Calu3 (cell line): ENCODE data around the gene FMN1. TPM values are rescaled to one million over a fixed set of nuclear protein-coding genes. Genes with fewer than 3 reads are reported as not detected.

Experiments used
- BruUV-seq: library from RNA; stranded (reverse); fragments of 400-500 nt; replicated peaks from 2 replicates; lab custom pipeline; 2021; lab: Mats Ljungman, UMichigan
- CTCF ChIA-PET: fragments of 300-600 bp; sonication (Branson Sonifier 250); formaldehyde crosslinking; loops from one replicate; lab custom pipeline; 2022; ENCODE audit warnings: antibody characterized with exemption; lab: Charles Lee
- DNase-seq: peaks from one replicate; pipeline ENCODE4 v3.0.0; 2022
- H3K27ac Mint-ChIP-seq: one replicate; pipeline ENCODE4 v1.8.0; 2022; ENCODE audit warnings: mixed read lengths; ENCODE audit not compliant: unreplicated experiment
- H3K27me3 Mint-ChIP-seq: one replicate; pipeline ENCODE4 v1.8.0; 2022; ENCODE audit warnings: mixed read lengths; ENCODE audit not compliant: unreplicated experiment
- H3K36me3 Mint-ChIP-seq: one replicate; pipeline ENCODE4 v1.8.0; 2022; ENCODE audit warnings: mild to moderate bottlenecking, moderate library complexity, mixed read lengths; ENCODE audit not compliant: insufficient read depth, unreplicated experiment
- H3K4me1 Mint-ChIP-seq: one replicate; pipeline ENCODE4 v1.8.0; 2022; ENCODE audit warnings: mild to moderate bottlenecking, low read depth, mixed read lengths; ENCODE audit not compliant: unreplicated experiment
- H3K4me3 Mint-ChIP-seq: one replicate; pipeline ENCODE4 v1.8.0; 2022; ENCODE audit warnings: mild to moderate bottlenecking, low read depth, moderate library complexity, mixed read lengths; ENCODE audit not compliant: unreplicated experiment
- H3K9me3 Mint-ChIP-seq: one replicate; pipeline ENCODE4 v1.8.0; 2022; ENCODE audit warnings: low read depth, mixed read lengths; ENCODE audit not compliant: unreplicated experiment
- intact Hi-C: fragments of 100-400 bp; cut with micrococcal nuclease; formaldehyde crosslinking; loops from one replicate; pipeline ENCODE4 v1.10.0; 2022; ENCODE audit not compliant: unreplicated experiment
- total RNA-seq: library from RNA; stranded (reverse); gene quantifications from 2 replicates; pipeline ENCODE4 v1.2.3, GENCODE V29; 2022
- TF ChIP-seq, protein P1 (sequence below): fragments of 200-600 bp; IDR thresholded peaks from one replicate; pipeline ENCODE4 v1.8.0; 2022; ENCODE audit warnings: antibody characterized with exemption; ENCODE audit not compliant: unreplicated experiment

The FMN1 gene
- total RNA-seq, 1 experiment from 2014 or later = 7.1 TPM

DNA sequence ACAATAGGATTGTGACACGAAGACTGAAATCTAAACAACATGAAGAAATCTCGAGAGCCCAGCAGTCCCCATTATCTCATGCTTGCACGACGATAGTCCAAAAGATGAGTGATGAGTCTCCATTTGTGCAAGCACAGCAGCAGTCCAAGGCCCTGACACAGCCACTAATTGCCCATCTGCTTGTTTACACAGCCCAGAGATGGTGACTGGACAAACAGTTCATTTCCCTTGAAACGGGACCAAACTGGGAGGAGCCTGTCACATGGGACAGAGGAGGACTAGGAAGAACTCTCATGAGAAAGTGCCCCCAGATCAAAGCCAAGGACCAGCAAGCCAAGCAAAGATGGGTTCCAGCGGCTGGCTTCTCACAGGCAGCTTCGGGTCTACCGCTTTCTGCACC is 355.7 kb downstream of the FMN1 start:
- H3K4me3 Mint-ChIP-seq = no peak overlapping the region
- intact Hi-C loops = no loop called here
- H3K36me3 Mint-ChIP-seq = no peaks in the 10 kb centered on the region
- CTCF ChIA-PET = no interaction called here
- H3K27ac Mint-ChIP-seq = no peak overlapping the region
- BruUV-seq = no TSS peak
- TF ChIP-seq, protein P1, sequence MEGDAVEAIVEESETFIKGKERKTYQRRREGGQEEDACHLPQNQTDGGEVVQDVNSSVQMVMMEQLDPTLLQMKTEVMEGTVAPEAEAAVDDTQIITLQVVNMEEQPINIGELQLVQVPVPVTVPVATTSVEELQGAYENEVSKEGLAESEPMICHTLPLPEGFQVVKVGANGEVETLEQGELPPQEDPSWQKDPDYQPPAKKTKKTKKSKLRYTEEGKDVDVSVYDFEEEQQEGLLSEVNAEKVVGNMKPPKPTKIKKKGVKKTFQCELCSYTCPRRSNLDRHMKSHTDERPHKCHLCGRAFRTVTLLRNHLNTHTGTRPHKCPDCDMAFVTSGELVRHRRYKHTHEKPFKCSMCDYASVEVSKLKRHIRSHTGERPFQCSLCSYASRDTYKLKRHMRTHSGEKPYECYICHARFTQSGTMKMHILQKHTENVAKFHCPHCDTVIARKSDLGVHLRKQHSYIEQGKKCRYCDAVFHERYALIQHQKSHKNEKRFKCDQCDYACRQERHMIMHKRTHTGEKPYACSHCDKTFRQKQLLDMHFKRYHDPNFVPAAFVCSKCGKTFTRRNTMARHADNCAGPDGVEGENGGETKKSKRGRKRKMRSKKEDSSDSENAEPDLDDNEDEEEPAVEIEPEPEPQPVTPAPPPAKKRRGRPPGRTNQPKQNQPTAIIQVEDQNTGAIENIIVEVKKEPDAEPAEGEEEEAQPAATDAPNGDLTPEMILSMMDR = no peak
- DNase-seq = no peak
- H3K27me3 Mint-ChIP-seq = no peaks in the 10 kb centered on the region
- no peaks in the 10 kb centered on the region for H3K4me1 Mint-ChIP-seq
- no peaks in the 10 kb centered on the region for H3K9me3 Mint-ChIP-seq

DNA sequence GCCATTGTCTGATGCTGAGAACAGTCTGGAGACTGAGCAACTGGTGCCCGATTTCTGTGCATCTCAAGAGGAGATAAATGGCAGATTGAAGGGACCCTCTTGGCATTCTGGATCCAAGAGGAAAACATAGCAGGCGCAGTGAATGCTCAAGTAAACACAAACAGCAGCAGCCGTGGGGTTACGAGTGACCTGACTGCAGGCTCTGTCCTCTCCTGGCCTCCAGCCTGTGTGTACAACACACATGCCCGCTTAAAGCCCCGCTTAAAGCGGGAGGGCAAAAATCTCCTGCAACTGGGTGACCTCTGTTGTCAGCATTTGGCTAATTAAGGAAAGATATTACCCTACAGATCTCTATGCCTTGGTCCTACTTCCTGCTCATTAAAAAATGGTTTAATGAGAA is 356.2 kb downstream of the FMN1 start:
- no peak for DNase-seq
- H3K27me3 Mint-ChIP-seq = no peaks in the 10 kb centered on the region
- intact Hi-C loops = no loop called here
- no peaks in the 10 kb centered on the region for H3K4me1 Mint-ChIP-seq
- H3K4me3 Mint-ChIP-seq = no peak overlapping the region
- CTCF ChIA-PET = no interaction called here
- H3K27ac Mint-ChIP-seq = no peak overlapping the region
- no peaks in the 10 kb centered on the region for H3K9me3 Mint-ChIP-seq
- BruUV-seq = no TSS peak
- TF ChIP-seq, protein P1 = no peak
- no peaks in the 10 kb centered on the region for H3K36me3 Mint-ChIP-seq

DNA sequence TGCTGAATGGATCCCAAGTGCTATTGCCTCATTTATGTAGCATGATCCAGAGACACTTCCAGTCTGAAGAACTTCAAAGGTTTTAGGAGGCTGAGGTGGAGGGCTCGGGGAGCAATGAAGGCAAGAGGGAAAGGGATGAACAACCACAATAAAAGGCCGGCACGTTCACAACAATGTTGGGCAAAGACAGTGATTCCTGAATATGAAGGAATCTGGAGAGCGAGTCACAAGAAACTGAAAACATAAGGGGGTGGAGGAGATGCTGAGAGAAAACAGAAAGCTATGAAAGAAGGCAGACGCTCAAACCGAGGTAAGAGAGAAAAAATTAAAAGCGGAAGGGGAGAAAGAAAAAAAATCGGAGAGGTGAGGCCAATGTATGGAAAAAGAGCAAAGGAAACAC is 356.6 kb downstream of the FMN1 start:
- Mint-ChIP-seq H3K4me3 (no peak overlapping the region), H3K4me1 (no peaks in the 10 kb centered on the region), H3K27ac (no peak overlapping the region), H3K27me3 (no peaks in the 10 kb centered on the region), H3K36me3 (no peaks in the 10 kb centered on the region), H3K9me3 (no peaks in the 10 kb centered on the region)
- no peak for DNase-seq
- CTCF ChIA-PET = no interaction called here
- TF ChIP-seq, protein P1 = no peak
- BruUV-seq = no TSS peak
- intact Hi-C loops = no loop called here

DNA sequence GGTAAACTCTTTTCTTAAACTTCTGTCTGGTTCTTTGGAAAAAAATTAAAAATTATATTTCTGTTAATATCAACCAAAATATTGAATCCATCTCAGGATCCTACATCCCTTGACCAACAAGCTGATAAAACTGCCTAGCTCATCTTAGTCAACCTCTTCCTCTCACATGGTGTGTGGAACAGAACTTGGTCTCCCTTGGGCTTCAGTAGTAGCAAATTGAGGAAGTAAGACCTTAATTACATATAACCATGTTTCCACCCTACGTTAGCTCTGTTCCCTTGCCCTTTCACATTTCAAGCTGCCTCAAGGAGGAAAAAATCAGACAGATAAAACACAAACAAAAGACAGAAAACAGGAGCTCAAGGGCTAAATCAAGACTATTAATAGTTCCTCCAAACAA is 360.4 kb downstream of the FMN1 start:
- TF ChIP-seq, protein P1 = no peak
- Mint-ChIP-seq H3K9me3 (no peaks in the 10 kb centered on the region), H3K36me3 (no peaks in the 10 kb centered on the region), H3K27ac (no peak overlapping the region), H3K27me3 (no peaks in the 10 kb centered on the region), H3K4me3 (no peak overlapping the region), H3K4me1 (no peaks in the 10 kb centered on the region)
- BruUV-seq = no TSS peak
- intact Hi-C loops = no loop called here
- CTCF ChIA-PET = no interaction called here
- no peak for DNase-seq
